ENCODE results near the gene DELE1.

The DELE1 gene

GRCh38 chr5:141928051-141928450 lies 4.4 kb downstream of the DELE1 start:
- DNase-seq, result no peak

DNA sequence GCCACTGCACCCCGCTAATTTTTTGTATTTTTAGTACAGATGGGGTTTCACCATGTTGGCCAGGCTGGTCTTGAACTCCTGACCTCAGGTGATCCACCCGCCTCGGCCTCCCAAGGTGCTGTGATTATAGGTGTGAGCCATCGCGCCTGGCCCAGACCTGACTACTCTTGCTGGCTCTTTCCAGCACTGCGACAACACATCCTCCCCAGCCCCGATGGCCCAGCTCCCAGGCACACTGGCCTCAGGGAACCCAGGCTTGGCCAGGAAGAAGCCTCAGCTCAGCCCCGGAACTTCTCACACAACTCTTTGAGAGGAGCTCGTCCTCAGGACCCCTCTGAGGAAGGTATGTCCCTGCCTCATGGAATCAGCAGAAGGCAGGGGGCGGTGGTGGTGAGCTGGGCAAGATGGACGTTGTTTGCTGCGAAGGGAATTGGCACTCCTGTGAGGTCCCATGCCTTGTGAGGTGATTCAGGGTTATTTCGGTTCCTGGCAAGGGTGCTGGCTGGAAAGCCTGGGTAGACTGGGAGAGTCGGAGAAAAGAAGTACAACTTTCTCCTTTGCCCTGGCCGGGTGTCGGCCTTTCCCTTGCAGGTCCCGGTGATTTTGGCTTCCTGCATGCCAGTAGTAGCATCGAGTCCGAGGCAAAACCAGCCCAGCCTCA lies 5.9 kb downstream of the DELE1 start:
- DNase-seq, result no peak

- DNase-seq, result no peak
Measured at GRCh38 chr5:141931694-141932093, 8.0 kb downstream of the DELE1 start.

DNA sequence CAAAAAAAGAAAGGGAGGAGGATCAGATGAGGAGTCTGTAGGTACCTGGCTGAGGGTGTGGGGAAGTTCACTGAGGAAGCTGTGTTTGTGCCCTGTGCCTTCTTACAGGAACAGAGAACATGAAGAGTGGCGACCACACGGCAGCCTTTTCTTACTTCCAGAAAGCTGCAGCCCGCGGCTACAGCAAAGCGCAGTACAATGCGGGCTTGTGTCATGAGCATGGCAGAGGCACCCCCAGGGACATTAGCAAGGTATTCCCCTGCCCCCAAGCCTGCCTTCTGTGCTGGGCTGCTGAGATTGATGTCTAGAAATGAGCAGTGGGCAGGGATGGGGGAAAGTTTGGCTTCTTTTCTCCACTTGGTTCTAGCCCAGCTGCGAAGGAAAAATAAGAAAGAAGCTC lies 9.5 kb downstream of the DELE1 start:
- no peak for DNase-seq

- no peak for DNase-seq
Measured at GRCh38 chr5:141934099-141934844, 10.6 kb downstream of the DELE1 start.

DNA sequence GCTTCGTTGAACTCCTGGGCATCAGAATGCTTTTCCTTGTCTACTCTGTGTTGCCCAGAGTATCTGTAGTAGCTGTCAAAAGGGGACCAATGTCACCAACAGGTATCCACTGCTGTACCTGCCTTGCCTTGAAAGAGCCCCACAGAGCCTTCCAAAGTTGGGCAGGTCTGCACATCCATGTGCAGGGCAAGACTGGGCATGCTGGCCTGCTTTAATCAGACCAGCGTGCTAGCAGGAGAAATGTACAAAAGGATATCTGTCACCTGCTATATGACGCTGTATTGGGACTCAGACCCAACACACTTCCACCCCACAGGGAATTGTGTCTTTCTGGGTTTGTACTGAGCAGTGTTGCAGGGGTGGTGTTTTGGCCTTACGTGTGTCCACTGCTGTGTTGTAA lies 11.9 kb downstream of the DELE1 start:
- DNase-seq, result no peak

DNA sequence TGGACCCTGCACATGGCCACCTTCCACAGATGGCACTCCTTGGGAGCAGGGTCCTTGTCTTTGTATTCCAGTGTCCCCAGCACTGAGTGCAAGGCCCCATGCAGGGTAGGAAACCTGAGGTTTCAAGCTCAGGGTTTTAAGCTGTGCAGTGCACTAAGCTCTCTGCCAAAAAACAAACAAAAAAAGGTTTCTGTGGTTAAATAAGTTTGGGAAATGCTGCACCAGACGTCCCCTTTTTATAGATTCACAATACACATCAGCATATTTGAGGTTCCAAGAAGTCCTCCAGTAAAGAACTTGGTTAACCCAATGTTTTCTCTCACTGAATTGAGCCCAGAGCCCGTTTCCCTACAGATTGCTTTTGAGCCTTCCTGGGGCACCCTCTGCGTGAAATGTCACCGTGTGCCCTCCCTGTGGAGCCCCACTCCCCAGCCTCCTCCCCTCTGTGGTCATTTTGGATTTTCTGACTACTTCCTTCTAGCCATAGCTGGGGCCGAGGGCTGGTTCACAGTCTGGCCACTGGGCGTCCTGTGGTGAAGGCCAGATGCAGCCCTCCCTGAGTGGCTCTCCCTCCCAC lies 17.1 kb downstream of the DELE1 start:
- DNase-seq, result no peak

DNA sequence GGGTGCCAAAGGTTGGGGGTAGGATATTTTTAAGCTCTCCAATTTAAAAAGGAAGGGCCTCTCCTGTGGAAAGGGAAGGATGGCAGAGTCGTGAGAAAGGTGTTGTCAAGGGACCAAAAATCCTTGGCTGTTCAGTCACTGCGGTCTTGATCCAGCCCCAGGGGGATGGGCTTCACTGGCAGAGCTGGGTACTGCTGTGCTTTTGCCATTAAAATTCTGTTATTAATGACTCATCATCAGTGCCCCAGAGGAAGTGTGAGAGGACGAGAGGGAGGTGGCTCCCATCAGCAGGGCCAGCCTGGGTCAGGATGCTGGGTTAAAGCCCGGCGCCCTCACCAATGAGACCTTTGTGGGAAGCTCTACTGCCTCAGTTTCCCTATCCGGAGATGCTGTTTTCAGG lies 17.6 kb downstream of the DELE1 start:
- DNase-seq, result no peak

DNA sequence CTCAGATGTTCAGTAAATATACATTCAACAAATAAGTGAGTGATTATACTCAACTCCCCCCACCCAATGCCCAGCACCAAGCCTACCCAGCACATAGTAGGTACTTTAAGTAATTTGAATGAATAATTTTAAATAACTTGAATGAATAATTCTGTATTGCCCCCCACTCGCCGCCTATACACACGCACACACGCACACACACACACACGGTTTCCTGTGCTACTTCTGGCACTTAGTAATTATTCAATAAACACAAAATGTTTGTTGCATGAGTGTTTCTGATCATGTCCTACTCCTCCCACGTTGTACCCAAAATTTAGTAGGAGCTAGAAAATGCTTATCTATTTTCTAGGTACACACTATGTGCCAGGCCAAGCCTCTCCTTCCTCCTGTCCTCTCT lies 18.1 kb downstream of the DELE1 start:
- no peak for DNase-seq

DNA sequence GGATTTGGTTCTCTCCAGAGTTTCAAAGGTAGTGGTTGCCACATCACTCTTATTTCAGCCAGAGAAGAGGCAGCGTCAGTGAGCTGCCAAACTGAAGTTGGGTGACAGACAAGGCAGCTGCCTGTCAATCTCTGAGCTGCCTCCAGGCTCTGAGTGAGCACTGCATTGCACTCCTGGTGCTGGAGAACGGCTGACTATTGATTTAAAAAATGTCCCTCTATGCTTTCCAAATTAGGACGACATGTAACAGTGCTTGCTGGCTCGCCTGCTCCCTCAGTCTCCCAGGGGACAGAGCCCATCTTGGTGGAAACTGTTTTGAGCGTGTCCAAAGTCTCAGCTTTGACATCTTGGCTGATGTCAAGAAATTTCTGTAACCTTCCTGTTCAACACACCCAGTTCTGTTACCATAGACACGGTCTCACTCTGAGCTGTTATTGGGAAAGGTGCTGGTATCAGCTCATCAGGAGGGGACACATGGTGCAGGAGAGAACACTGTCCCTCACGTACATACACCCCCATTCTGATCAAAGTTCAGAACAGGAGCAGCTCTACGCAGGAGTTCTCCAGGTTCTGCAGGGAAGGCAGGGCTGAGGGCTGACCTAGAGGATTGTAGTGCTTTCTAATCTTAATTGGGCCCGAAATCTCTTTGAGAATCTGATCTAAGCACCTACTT lies 18.6 kb downstream of the DELE1 start:
- DNase-seq, result no peak

DNA sequence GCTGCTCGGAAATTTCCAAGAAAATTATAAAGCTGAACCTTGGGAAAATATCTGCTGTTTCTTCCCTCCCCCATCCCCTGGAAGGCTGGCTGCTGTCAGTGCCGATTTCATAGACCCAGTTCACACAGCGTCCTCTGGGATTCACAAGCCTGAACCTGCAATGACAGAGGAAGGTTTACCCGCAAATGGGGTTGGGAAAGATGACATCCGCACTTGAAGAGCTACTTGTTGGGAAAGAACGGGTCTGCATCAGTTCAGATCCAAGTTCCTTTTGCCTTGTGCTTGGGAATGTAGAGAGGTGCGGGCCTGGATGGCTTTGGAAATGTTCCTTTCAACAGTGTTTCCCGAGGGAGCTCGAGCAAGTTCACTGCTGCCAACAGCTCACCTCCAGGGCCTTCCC lies 20.4 kb downstream of the DELE1 start:
- DNase-seq, result no peak

DNA sequence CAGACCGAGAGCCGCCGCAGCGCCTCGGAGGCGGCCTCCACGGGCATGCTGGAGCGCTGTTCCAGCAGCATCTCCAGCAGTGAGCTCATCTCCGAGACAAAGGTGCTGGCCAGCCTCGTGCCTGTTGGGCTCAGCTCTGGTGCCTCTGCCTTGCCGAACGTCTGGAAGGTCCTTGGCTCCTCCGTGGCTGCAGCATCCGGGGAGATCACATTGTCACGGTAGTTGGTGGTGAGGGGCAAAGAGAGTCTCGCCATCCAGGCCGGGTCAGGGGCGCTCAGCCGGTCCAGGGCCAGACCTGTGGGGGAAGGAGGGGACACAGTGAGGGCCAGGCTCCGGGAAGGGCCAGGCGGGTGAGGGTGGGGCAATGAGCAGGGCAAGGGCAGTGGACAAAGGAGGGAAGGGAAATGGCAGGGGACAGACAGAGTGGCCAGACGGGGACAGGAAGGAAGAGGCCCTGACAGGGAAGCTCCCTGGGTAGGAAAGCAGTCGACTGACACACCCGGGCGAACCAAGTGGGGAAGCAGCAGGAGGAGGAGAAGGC lies 21.9 kb downstream of the DELE1 start:
- DNase-seq, result no peak

GRCh38 chr5:141947316-141947715 lies 23.6 kb downstream of the DELE1 start:
- no peak for DNase-seq

- DNase-seq, result no peak
Measured at GRCh38 chr5:141948812-141949211, 25.1 kb downstream of the DELE1 start.

DNA sequence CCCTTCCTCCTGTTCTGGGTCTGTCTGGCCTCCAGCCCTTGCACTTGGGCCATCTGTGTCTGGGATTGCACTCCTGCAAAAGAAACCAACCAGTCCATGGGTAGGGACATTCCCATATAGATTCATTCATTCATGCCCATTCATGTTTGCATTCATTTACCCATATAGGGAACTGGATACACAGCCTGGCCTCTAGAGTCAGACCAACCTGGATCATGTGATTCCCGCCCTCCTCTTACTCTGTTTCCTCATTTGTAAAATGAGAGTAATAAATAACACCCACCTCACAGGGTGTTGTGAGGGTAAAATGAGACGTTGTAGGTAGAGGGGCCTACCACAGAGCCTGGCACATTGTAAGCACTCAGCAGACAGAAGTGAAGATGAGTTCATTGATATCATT lies 25.8 kb downstream of the DELE1 start:
- no peak for DNase-seq

DNA sequence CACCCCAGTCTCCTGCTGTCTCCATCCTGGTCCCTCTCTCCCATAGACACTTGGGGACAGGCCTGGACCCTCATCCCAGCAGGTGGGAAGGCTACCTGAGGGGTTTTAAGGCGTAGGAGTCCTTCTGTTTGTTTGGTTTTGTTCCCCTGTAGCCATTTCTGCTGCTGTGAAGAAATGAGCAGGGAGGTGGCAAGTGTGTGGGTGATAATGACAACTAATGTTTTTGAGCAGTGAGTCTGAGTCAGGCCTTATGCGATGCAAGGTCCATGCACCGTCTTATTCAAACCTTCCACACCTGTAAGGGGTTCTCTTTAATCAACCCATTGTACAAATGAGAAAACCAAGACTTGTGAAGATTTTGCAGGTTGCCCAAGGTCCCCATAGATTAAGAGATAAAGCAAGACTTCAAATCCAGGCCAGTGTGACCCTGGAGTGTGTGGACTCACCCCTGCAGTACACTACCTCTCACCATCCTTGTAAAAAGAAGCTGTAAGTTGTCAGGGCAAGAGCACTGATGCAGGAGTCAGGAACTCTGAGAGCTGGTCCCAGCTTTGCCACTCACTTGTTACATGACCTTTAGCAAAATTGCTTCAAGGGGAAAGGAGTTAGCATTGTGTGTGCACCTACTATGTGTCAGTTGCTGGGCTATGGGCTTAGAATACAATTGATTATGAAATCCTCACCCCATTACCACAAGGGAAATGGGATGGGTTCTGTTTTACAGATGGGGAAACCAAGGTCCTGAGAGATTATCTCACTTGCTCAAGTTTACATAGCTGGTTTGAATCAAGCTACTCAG lies 26.7 kb downstream of the DELE1 start:
- no peak for DNase-seq

- DNase-seq, result no peak
Measured at GRCh38 chr5:141951332-141951781, 27.7 kb downstream of the DELE1 start.

DNA sequence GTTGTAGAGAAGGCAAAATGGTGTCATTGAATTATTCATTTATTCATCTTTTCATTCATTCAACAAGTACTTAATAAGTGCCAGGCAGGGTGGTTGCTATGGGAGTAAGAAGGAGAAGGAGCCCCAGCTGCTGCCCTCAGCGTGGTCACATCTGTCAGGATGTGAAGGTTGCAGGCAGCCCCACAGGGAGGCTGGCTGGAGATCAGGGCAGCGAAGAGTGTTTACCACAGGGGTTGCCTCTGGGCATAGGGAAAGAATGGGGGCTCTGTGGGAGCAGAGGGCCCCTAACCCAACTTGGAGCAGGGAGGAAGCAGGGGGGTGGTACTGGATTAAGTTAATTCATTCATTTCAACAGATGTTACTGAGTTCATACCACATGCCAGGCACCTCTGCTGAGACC lies 28.3 kb downstream of the DELE1 start:
- DNase-seq, result no peak

- no peak for DNase-seq
Measured at GRCh38 chr5:141954194-141954593, 30.5 kb downstream of the DELE1 start.

DNA sequence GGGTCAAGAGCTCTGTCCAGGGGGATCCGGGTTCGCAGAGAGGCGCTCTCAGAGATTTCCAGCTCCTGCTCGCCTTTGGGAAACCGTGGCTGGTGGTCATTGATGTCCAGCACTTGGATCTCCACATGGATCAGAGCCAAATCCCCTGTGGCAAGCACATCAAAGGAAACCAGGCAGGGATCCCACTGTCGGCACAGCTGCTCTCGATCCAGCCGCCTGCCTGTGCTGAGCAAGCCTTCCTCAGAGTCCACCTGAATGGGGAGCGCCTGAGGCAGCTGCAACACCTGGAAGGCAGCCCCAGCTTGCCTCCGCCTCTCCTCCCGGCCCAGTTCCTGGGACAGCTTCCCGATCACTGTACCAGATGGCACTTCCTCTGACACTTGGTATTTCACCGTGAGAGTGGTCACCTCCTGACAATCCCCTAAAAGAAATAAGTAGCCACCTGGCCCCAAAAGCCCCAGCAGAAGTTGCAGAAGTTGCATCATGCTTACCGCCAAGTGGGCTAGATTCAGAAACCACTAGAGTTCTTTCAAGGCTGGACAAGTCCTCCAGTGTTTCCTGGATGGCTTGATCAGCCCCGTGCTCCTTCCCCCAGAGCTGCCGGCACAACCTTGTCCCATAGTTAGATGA lies 33.8 kb downstream of the DELE1 start:
- no peak for DNase-seq

DNA sequence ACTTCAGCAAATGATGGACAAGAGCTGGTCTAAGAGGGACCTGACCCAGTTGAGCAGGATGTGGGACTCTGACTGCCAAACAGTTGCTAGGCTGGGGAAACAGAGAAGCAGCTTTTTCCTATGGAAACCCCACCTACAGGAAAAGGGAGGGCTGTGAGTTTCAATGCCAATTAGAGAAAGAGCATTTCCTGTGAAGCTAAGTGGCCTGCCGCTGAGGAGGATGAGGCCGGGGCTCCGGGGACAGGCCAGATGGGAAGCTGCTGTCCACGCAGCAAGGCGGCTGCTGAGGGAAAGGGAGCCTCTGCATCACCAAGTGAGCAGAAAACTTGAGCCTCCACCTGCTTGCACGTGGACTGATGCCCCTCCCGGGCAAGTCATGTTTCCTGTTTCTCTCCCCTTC lies 34.4 kb downstream of the DELE1 start, which contains the start of gene PCDH12:
TSS of gene PCDH12 (minus strand) at position 90 of the 400 bp plus-strand sequence. CDS start 351 bp downstream, outside the sequence.
- DNase-seq, result no peak
